Cardiac muscle cell (in vitro differentiated cells and primary cell): ENCODE measurements around the gene CD19. TPM values are rescaled to one million over a fixed set of nuclear protein-coding genes. Genes with fewer than 3 reads are reported as not detected.

Experiments used
- DNase-seq, 2 donors: peaks; one replicate each; pipeline versions ENCODE4 v3.0.0 to v3.0.0-alpha.2; 2010 to 2017; ENCODE audit warnings: low read depth in 1 of 2, low spot score in 1 of 2
- H3K27ac ChIP-seq: fragments of 200-600 bp; sonication (generic); 2 replicates; pipeline ENCODE4 v1.5.1; 2016
- H3K27me3 ChIP-seq: fragments of 200-600 bp; sonication (generic); 2 replicates; pipeline ENCODE4 v1.6.0; 2016; ENCODE audit warnings: control low read depth
- H3K36me3 ChIP-seq: fragments of 200-600 bp; sonication (generic); 2 replicates; pipeline ENCODE4 v1.5.1; 2016; ENCODE audit warnings: control low read depth
- H3K4me1 ChIP-seq: fragments of 200-600 bp; sonication (generic); 2 replicates; pipeline ENCODE4 v1.8.1; 2017; ENCODE audit warnings: low read depth, mild to moderate bottlenecking, mixed run types
- H3K4me3 ChIP-seq: fragments of 200-600 bp; sonication (generic); 2 replicates; pipeline ENCODE4 v1.5.1; 2016; ENCODE audit warnings: mild to moderate bottlenecking
- H3K9me3 ChIP-seq: fragments of 200-600 bp; sonication (generic); 2 replicates; pipeline ENCODE4 v1.5.1; 2017; ENCODE audit warnings: low read depth, mild to moderate bottlenecking, control low read depth
- CTCF ChIP-seq: IDR thresholded peaks from 2 replicates; pipeline ENCODE4 v1.5.1; 2012; ENCODE audit warnings: low read depth, mild to moderate bottlenecking, low read length
- polyA plus RNA-seq: library from polyadenylated mRNA; unstranded; fragments of >200 nt; fragmentation: Nextera tagmentation; extraction: Ambion mirVana; gene quantifications from 2 replicates; pipeline ENCODE4 v1.2.1, GENCODE V29; 2016
- total RNA-seq: library from RNA; depleted of rRNA; stranded (reverse); fragments of >200 nt; gene quantifications from 2 replicates; pipeline ENCODE4 v1.2.3, GENCODE V29; 2016

CD19 gene
- total and polyA plus RNA-seq, 2 experiments from 2014 or later: 1.1 TPM; not detected in 1

DNA sequence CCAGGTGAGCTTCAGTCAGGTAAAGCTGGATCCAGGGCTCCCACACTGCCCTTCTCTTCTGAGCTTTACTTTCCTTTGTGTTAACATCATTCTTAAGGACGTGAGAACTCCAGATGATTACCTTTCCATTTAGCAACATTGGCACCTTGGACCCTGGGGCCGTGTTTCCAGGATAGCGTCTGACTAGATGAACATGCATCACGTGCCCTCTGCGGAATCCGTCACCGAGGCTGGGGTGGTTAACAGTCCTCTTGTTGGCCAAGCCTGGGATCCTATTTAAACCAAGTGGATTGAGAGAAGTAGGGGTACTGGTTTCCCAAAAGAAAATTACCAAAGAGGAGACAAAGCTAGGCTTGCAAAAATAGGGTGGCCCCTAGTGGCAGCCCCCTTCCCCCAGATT is 49.2 kb downstream of the CD19 start:
- DNase-seq: no peak
- TF ChIP-seq CTCF: no peak
- Histone ChIP-seq H3K27ac (no peak overlapping the region), H3K9me3 (no peaks in the 10 kb centered on the region), H3K4me1 (no peaks in the 10 kb centered on the region), H3K36me3 (peaks cover 3% of the 10 kb centered on the region), H3K4me3 (no peak overlapping the region), H3K27me3 (no peaks in the 10 kb centered on the region)

- no peaks in the 10 kb centered on the region for H3K4me1 ChIP-seq
- H3K27ac ChIP-seq: no peak overlapping the region
- peaks cover 3% of the 10 kb centered on the region for H3K36me3 ChIP-seq
- H3K27me3 ChIP-seq: no peaks in the 10 kb centered on the region
- no peak for DNase-seq
- H3K4me3 ChIP-seq: no peak overlapping the region
- no peaks in the 10 kb centered on the region for H3K9me3 ChIP-seq
- TF ChIP-seq CTCF: peak; percentile 59
Measured at GRCh38 chr16:28981517-28981916, 49.7 kb downstream of the CD19 start.

GRCh38 chr16:28982418-28982817 is 50.6 kb downstream of the CD19 start:
- DNase-seq: no peak
- Histone ChIP-seq H3K4me3 (no peak overlapping the region), H3K4me1 (no peaks in the 10 kb centered on the region), H3K27me3 (no peaks in the 10 kb centered on the region), H3K36me3 (peaks cover 3% of the 10 kb centered on the region), H3K27ac (no peak overlapping the region), H3K9me3 (no peaks in the 10 kb centered on the region)
- TF ChIP-seq CTCF: no peak

DNA sequence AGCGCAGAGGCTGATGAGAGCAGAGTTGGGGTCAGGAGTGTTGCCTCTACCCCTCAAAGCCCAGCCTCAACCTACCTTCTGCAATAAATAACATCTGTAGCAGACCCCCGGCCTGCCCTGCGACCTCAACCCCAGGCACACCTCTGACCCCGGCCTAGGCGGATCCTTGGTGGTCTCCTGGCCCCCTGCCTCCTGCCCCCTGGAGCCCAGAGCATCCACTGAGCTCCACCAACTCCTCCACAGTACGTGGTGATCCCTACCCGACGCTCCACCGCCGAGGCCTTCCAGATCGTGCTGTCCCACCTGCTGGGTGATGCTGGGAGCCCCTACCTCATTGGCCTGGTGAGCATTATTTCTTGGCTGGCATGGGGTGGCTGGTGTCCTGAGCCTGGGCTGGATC is 51.2 kb downstream of the CD19 start:
- TF ChIP-seq CTCF: no peak
- no peak overlapping the region for H3K4me3 ChIP-seq
- no peaks in the 10 kb centered on the region for H3K4me1 ChIP-seq
- H3K9me3 ChIP-seq: no peaks in the 10 kb centered on the region
- no peak overlapping the region for H3K27ac ChIP-seq
- H3K27me3 ChIP-seq: no peaks in the 10 kb centered on the region
- DNase-seq: no peak
- peaks cover 3% of the 10 kb centered on the region for H3K36me3 ChIP-seq

DNA sequence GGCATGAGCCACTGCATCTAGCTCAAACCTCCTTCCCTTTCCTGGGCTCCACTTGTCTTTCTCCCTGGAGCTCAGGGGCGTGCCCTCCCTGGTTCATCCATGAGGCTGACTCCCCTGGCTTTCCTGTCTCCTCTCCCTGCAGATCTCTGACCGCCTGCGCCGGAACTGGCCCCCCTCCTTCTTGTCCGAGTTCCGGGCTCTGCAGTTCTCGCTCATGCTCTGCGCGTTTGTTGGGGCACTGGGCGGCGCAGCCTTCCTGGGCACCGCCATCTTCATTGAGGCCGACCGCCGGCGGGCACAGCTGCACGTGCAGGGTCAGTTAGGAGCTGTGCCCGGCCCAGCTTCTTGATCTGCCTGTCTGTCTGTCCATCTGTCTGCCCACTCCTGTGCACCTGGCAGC is 51.9 kb downstream of the CD19 start:
- Histone ChIP-seq H3K4me3 (no peak overlapping the region), H3K27me3 (no peaks in the 10 kb centered on the region), H3K9me3 (no peaks in the 10 kb centered on the region), H3K4me1 (no peaks in the 10 kb centered on the region), H3K27ac (no peak overlapping the region), H3K36me3 (peaks cover 3% of the 10 kb centered on the region)
- DNase-seq: no peak
- no peak for TF ChIP-seq CTCF

DNA sequence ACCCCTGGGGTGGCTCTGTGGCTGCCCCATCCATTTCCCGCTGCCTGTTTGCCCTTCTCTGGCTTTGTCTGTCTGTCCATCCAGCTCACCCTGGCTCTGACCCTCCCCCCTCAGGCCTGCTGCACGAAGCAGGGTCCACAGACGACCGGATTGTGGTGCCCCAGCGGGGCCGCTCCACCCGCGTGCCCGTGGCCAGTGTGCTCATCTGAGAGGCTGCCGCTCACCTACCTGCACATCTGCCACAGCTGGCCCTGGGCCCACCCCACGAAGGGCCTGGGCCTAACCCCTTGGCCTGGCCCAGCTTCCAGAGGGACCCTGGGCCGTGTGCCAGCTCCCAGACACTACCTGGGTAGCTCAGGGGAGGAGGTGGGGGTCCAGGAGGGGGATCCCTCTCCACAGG is 52.3 kb downstream of the CD19 start:
- no peak for TF ChIP-seq CTCF
- H3K27me3 ChIP-seq: no peaks in the 10 kb centered on the region
- no peaks in the 10 kb centered on the region for H3K4me1 ChIP-seq
- no peak overlapping the region for H3K4me3 ChIP-seq
- no peak overlapping the region for H3K27ac ChIP-seq
- no peak for DNase-seq
- no peaks in the 10 kb centered on the region for H3K9me3 ChIP-seq
- H3K36me3 ChIP-seq: peaks cover 3% of the 10 kb centered on the region
